SK-N-SH (cell line): ENCODE data around the gene ERICH3. TPM values are rescaled to one million over a fixed set of nuclear protein-coding genes. Genes with fewer than 3 reads are reported as not detected.

Source experiments
- CTCF ChIA-PET: fragments of 300-600, 350-600 bp; formaldehyde crosslinking; extraction: SDS; loops from one replicate; lab custom pipeline; 2021; lab: Yijun Ruan, JAX
- POLR2A ChIA-PET: fragments of 350-600 bp; sonication (Branson Sonifier 250); formaldehyde crosslinking; extraction: SDS; loops from one replicate; lab custom pipeline; 2020; ENCODE audit warnings: antibody characterized with exemption, inconsistent platforms; lab: Yijun Ruan, JAX
- DNase-seq: peaks from one replicate; pipeline ENCODE4 v3.0.0; 2012
- H2AFZ ChIP-seq: fragments of 200-600 bp; sonication (generic); 2 replicates; pipeline ENCODE4 v1.8.1; 2016; ENCODE audit warnings: antibody characterized with exemption, mild to moderate bottlenecking, low read depth
- H3F3A ChIP-seq: fragments of 200-600 bp; sonication (generic); replicated peaks from 2 replicates; pipeline ENCODE3; 2016; ENCODE audit warnings: antibody characterized with exemption, mild to moderate bottlenecking; ENCODE audit not compliant: insufficient read depth
- H3K27ac ChIP-seq, 2 experiments: fragments of 200-500 bp in 1 of 2; fragments of 200-600 bp in 1 of 2; sonication (Bioruptor generic) in 1 of 2; sonication (generic), shearing (Covaris generic) in 1 of 2; 2 replicates each; pipeline versions ENCODE4 v1.5.1 to v1.6.1; 2014 to 2016; ENCODE audit warnings: low read depth in 2 of 2, inconsistent platforms in 1 of 2, low read length in 1 of 2, mild to moderate bottlenecking in 1 of 2, mixed read lengths in 1 of 2
- H3K27me3 ChIP-seq: fragments of 200-600 bp; sonication (generic), shearing (Covaris generic); 2 replicates; pipeline ENCODE4 v1.6.1; 2016; ENCODE audit warnings: mixed run types; ENCODE audit not compliant: insufficient read depth
- H3K36me3 ChIP-seq, 2 experiments: fragments of 200-500 bp in 1 of 2; fragments of 200-600 bp in 1 of 2; sonication (Bioruptor generic) in 1 of 2; sonication (generic) in 1 of 2; replicated peaks in 1 of 2; 2 replicates each; pipeline versions ENCODE3 to v1.5.1; 2014 to 2016; ENCODE audit warnings: low read length in 1 of 2, mild to moderate bottlenecking in 1 of 2; ENCODE audit not compliant: insufficient read depth in 2 of 2, control insufficient read depth in 1 of 2
- H3K4me1 ChIP-seq, 2 experiments: fragments of 200-500 bp in 1 of 2; fragments of 200-600 bp in 1 of 2; sonication (Bioruptor generic) in 1 of 2; sonication (generic), shearing (Covaris generic) in 1 of 2; 2 replicates each; pipeline versions ENCODE4 v1.5.1 to v1.6.1; 2014 to 2016; ENCODE audit warnings: low read depth in 1 of 2, low read length in 1 of 2, mixed run types in 1 of 2; ENCODE audit not compliant: insufficient read depth in 2 of 2, control insufficient read depth in 1 of 2
- H3K4me2 ChIP-seq: fragments of 200-600 bp; sonication (generic), shearing (Covaris generic); 2 replicates; pipeline ENCODE4 v1.6.1; 2017; ENCODE audit warnings: mixed run types
- H3K4me3 ChIP-seq, 2 experiments: fragments of 200-500 bp in 1 of 2; fragments of 200-600 bp in 1 of 2; sonication (Bioruptor generic) in 1 of 2; sonication (generic), shearing (Covaris generic) in 1 of 2; 2 replicates each; pipeline versions ENCODE4 v1.5.1 to v1.8.1; 2014 to 2016; ENCODE audit warnings: low read depth in 2 of 2, inconsistent platforms in 1 of 2, low read length in 1 of 2, mild to moderate bottlenecking in 1 of 2, mixed read lengths in 1 of 2, moderate library complexity in 1 of 2
- H3K79me2 ChIP-seq: fragments of 200-600 bp; sonication (generic); 2 replicates; pipeline ENCODE4 v1.8.1; 2017; ENCODE audit warnings: mild to moderate bottlenecking; ENCODE audit not compliant: insufficient read depth
- H3K9ac ChIP-seq: fragments of 200-600 bp; sonication (generic); 2 replicates; pipeline ENCODE4 v1.6.1; 2017; ENCODE audit warnings: mixed run types
- H3K9me2 ChIP-seq: fragments of 200-600 bp; sonication (generic); 2 replicates; pipeline ENCODE4 v1.6.1; 2017; ENCODE audit warnings: mixed run types
- H3K9me3 ChIP-seq: fragments of 200-600 bp; sonication (generic); 2 replicates; pipeline ENCODE4 v1.6.1; 2017; ENCODE audit warnings: mixed run types, mild to moderate bottlenecking, moderate library complexity
- H4K20me1 ChIP-seq: fragments of 200-600 bp; sonication (generic); 2 replicates; pipeline ENCODE4 v1.6.1; 2017; ENCODE audit warnings: mild to moderate bottlenecking, mixed run types; ENCODE audit not compliant: insufficient read depth
- CHD2 ChIP-seq: fragments of 150-350 bp; IDR thresholded peaks from 2 replicates; pipeline ENCODE4 v1.6.1; 2018; ENCODE audit warnings: low read length; ENCODE audit not compliant: partially characterized antibody
- ELF1 ChIP-seq: IDR thresholded peaks from 2 replicates; pipeline ENCODE4 v1.4.0; 2012
- EP300 ChIP-seq, 2 experiments: IDR thresholded peaks; 2 replicates each; pipeline versions ENCODE4 v1.4.0 to v1.6.1; 2012; ENCODE audit warnings: borderline replicate concordance in 1 of 2, low read depth in 1 of 2, low read length in 1 of 2
- EZH2phosphoT487 ChIP-seq: fragments of 200-600 bp; sonication (generic); IDR thresholded peaks from 2 replicates; pipeline ENCODE4 v1.6.1; 2017; ENCODE audit warnings: low read depth, mixed run types, mild to moderate bottlenecking, antibody characterized with exemption, moderate library complexity, borderline replicate concordance
- FOXJ3 ChIP-seq: sonication (generic); formaldehyde crosslinking; IDR thresholded peaks from 2 replicates; pipeline ENCODE4 v1.5.1; 2020; ENCODE audit warnings: mild to moderate bottlenecking, missing genetic modification reagents
- GATA2 ChIP-seq: sonication (generic); formaldehyde crosslinking; IDR thresholded peaks from 2 replicates; pipeline ENCODE4 v1.5.0; 2020; ENCODE audit warnings: mild to moderate bottlenecking, missing genetic modification reagents
- RCOR1 ChIP-seq: fragments of 150-350 bp; IDR thresholded peaks from 2 replicates; pipeline ENCODE4 v1.6.1; 2017; ENCODE audit warnings: antibody characterized with exemption, low read length
- SMC3 ChIP-seq: IDR thresholded peaks from 2 replicates; pipeline ENCODE4 v1.6.1; 2012; ENCODE audit warnings: low read depth, low read length, improper control_type of control experiment
- TCF12 ChIP-seq: IDR thresholded peaks from 2 replicates; pipeline ENCODE4 v1.4.0; 2012
- TEAD4 ChIP-seq: IDR thresholded peaks from 2 replicates; pipeline ENCODE4 v1.4.0; 2012; ENCODE audit warnings: mild to moderate bottlenecking, borderline replicate concordance; ENCODE audit not compliant: insufficient read depth
- WGBS: methylation state at CpG from one replicate; pipeline ENCODE4 v1.1.6; 2017; ENCODE audit warnings: low lambda C conversion rate; 5-methylcytosine and 5-hydroxymethylcytosine counted together
- polyA plus RNA-seq, 3 experiments: library from polyadenylated mRNA; depleted of rRNA; stranded (reverse); fragments of >200 nt; gene quantifications; 2 replicates each; pipeline ENCODE4 v1.2.3, GENCODE V29; 2012
- TF ChIP-seq, protein P1 (sequence below): fragments of 150-350 bp; IDR thresholded peaks from 2 replicates; pipeline ENCODE4 v1.6.1; 2016; ENCODE audit warnings: mild to moderate bottlenecking, low read depth, low read length
- TF ChIP-seq, protein P2 (sequence below): IDR thresholded peaks from 2 replicates; pipeline ENCODE4 v1.4.0; 2012; ENCODE audit warnings: low read depth, borderline replicate concordance
- TF ChIP-seq, protein P3 (sequence below): IDR thresholded peaks from 2 replicates; pipeline ENCODE4 v1.4.0; 2012; ENCODE audit warnings: low read depth, borderline replicate concordance

The ERICH3 gene
- polyA plus RNA-seq, 1 of the 3 experiments (the other 2 are of a cell fraction) = not detected

DNA sequence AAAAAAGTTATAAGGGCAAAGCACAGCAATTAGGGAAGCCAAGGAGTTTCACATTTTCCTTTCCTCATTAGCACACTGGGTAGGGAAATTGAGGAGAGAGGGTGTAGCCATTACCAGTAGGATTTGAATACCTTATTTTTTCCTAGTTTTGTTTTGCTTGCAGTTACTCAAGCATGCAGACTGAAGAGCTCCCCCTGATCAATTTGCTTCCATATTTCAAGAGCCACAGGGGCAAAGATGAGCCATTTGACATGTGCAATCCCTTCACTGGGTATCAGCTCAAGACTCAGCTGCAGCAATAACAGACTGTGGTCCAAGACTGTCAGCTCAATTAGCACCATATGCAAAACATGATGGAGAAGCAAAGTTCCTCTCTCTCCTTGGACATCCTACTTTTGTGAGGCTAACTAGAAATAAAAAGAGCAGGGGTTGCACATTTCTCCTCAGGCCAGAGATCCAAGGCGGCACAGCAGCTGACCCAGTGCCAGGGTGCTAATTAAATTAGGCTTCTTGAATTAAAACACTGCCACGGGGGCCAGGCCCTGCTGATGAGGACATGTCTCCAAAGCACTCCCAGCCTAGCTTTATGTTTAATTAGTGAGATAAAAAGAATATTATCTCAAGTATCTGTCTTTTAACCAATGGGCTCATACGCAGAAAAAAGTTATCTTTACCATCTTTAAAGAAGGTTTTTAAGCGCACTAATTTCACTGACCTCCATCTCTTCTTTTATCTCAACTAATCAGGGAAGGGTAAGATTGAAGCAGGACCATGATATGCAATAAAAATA lies 124.4 kb downstream of the ERICH3 start:
- Histone ChIP-seq H2AFZ (no peak overlapping the region), H3K9ac (no peak overlapping the region), H4K20me1 (no peaks in the 10 kb centered on the region), H3K79me2 (no peaks in the 10 kb centered on the region), H3K9me2 (no peaks in the 10 kb centered on the region), H3F3A (no peaks in the 10 kb centered on the region), H3K4me3 (no peak overlapping the region), H3K9me3 (no peaks in the 10 kb centered on the region), H3K4me2 (no peak overlapping the region), H3K36me3 (no peaks in the 10 kb centered on the region), H3K27me3 (no peaks in the 10 kb centered on the region), H3K27ac (peak overlapping the region in 1 of 2 experiments; percentile 65; a peak in 2 of 4 replicates), H3K4me1 (peaks cover 0 to 12% of the 10 kb centered on the region in 2 experiments; a peak in 2 of 4 replicates)
- CTCF ChIA-PET = interaction anchor here (0.8 to 1.2 kb wide), 3 partner anchors 14 to 140 kb away, joined by 3 to 6 read pairs (median 3); no protein-coding TSS in a partner anchor
- 19% methylated on average over 4 of the region's 4 CpGs for WGBS
- DNase-seq = peak; percentile 47
- POLR2A ChIA-PET = no interaction called here
- TF ChIP-seq EP300 (IDR thresholded peaks at IDR 0.05; ENCODE audit: borderline replicate concordance in 1 of 2, low read depth in 1 of 2, low read length in 1 of 2) (peak in 1 of 2 experiments; percentile 84; a peak in 2 of 4 replicates), TCF12 (0 out of 2 replicates have a peak, but pooled peaks have one; percentile 22), RCOR1 (peak; percentile 57; the same call in 1 of the 2 replicates), TEAD4 (0 out of 2 replicates have a peak, but pooled peaks have one; percentile 14), CHD2 (peak; percentile 22), FOXJ3 (peak; percentile 37; the same call in 1 of the 2 replicates), ELF1 (no peak), GATA2 (peak; percentile 92), EZH2phosphoT487 (no peak)

DNA sequence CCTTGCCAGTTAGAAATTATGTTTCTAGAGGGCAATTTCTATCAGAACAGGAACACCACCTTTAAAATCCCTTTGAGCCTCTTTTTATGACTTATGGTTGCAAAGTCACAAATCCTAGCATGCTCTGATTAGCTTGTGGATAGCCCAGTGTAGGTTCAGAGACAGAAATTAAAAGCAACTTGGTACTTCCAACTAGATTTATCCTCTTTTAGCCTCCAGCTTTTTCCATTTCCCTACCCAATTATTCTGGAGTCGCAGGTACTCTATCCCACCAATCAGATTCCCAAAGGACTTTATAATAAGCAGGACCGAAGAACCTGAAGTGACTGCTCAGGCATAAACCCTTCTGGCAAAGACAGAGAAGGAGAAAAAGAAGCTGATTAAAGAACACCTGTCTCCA lies 127.8 kb downstream of the ERICH3 start:
- no peak for DNase-seq
- no peaks in the 10 kb centered on the region for H4K20me1 ChIP-seq
- H3K36me3 ChIP-seq = no peaks in the 10 kb centered on the region
- H3K4me2 ChIP-seq = no peak overlapping the region
- H3K4me1 ChIP-seq = peaks cover 0 to 12% of the 10 kb centered on the region in 2 experiments; a peak in 2 of 4 replicates
- TF ChIP-seq, protein P1, sequence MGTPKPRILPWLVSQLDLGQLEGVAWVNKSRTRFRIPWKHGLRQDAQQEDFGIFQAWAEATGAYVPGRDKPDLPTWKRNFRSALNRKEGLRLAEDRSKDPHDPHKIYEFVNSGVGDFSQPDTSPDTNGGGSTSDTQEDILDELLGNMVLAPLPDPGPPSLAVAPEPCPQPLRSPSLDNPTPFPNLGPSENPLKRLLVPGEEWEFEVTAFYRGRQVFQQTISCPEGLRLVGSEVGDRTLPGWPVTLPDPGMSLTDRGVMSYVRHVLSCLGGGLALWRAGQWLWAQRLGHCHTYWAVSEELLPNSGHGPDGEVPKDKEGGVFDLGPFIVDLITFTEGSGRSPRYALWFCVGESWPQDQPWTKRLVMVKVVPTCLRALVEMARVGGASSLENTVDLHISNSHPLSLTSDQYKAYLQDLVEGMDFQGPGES = no peak
- TF ChIP-seq FOXJ3 = no peak
- TF ChIP-seq, protein P2, sequence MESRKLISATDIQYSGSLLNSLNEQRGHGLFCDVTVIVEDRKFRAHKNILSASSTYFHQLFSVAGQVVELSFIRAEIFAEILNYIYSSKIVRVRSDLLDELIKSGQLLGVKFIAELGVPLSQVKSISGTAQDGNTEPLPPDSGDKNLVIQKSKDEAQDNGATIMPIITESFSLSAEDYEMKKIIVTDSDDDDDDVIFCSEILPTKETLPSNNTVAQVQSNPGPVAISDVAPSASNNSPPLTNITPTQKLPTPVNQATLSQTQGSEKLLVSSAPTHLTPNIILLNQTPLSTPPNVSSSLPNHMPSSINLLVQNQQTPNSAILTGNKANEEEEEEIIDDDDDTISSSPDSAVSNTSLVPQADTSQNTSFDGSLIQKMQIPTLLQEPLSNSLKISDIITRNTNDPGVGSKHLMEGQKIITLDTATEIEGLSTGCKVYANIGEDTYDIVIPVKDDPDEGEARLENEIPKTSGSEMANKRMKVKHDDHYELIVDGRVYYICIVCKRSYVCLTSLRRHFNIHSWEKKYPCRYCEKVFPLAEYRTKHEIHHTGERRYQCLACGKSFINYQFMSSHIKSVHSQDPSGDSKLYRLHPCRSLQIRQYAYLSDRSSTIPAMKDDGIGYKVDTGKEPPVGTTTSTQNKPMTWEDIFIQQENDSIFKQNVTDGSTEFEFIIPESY = no peak
- TF ChIP-seq EP300 (IDR thresholded peaks at IDR 0.05; ENCODE audit: borderline replicate concordance in 1 of 2, low read depth in 1 of 2, low read length in 1 of 2) = no peak
- TF ChIP-seq, protein P3, sequence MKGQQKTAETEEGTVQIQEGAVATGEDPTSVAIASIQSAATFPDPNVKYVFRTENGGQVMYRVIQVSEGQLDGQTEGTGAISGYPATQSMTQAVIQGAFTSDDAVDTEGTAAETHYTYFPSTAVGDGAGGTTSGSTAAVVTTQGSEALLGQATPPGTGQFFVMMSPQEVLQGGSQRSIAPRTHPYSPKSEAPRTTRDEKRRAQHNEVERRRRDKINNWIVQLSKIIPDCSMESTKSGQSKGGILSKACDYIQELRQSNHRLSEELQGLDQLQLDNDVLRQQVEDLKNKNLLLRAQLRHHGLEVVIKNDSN = no peak
- TF ChIP-seq SMC3 = no peak
- H3K9ac ChIP-seq = no peak overlapping the region
- no peaks in the 10 kb centered on the region for H3K9me2 ChIP-seq
- H3K9me3 ChIP-seq = no peaks in the 10 kb centered on the region
- H2AFZ ChIP-seq = no peak overlapping the region
- H3K79me2 ChIP-seq = no peaks in the 10 kb centered on the region
- H3K27ac ChIP-seq = no peak overlapping the region
- H3K4me3 ChIP-seq = no peak overlapping the region
- ChIA-PET POLR2A (no interaction called here), CTCF (interaction anchor here (1.0 kb wide), 1 partner anchor 144 kb away, joined by 3 read pairs; no protein-coding TSS in a partner anchor)
- H3F3A ChIP-seq = no peaks in the 10 kb centered on the region
- no peaks in the 10 kb centered on the region for H3K27me3 ChIP-seq
- 44% methylated on average over 2 of the region's 2 CpGs for WGBS
